ENCODE data around the gene WASF2. TPM values are rescaled to one million over a fixed set of nuclear protein-coding genes. Genes with fewer than 3 reads are reported as not detected.
"Not testable (repeated sequence)": the region's sequence is repeated elsewhere in the genome, so short reads cannot be mapped to it uniquely, and the experiment has no call there.

The WASF2 gene
- total RNA-seq, 1 donor from 2014 or later: 22.1 TPM

DNA sequence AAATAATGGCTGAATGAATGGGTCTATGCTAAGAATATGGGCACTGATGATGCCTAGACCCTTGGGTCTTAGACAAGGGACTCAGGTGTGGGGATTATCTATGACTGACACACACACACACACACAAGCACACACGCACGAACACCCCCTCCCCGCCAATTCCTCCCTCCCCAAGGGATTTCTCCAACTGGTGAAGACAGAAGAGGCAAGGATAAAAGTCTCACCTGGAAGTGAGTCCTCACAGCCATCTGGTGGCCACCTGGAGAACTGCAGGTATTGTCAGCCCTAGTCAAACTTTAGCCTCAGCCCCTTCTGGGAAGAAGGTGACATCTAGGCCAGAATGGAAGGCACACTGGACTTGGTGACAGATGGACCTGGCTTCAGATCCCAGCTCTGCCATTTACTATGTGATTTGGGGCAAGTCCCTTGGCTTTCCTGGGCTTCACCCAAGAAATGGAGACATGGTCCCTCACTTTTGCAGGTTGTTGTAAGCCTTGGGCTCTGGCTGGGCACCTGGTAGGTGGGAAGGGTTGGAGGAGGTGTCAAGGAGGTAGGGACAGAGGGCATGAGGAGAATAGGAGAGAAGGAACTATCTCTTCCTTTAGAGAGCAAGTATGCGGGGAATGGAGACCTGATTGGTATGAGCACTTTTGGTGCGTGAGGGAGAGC is 101.5 kb downstream of the WASF2 start:
- no peak overlapping the region for H3K4me3 ChIP-seq (ENCODE audit: low read depth, low read length)
- DNase-seq (ENCODE audit: low read depth) (peak; percentile 57), FAIRE-seq (peak; percentile 70)
- H3K36me3 ChIP-seq (ENCODE audit: control insufficient read depth, insufficient read depth, low read length): no peaks in the 10 kb centered on the region
- no peaks in the 10 kb centered on the region for H3K27me3 ChIP-seq (ENCODE audit: control insufficient read depth, insufficient read depth, low read length)
- TF ChIP-seq, protein P1, sequence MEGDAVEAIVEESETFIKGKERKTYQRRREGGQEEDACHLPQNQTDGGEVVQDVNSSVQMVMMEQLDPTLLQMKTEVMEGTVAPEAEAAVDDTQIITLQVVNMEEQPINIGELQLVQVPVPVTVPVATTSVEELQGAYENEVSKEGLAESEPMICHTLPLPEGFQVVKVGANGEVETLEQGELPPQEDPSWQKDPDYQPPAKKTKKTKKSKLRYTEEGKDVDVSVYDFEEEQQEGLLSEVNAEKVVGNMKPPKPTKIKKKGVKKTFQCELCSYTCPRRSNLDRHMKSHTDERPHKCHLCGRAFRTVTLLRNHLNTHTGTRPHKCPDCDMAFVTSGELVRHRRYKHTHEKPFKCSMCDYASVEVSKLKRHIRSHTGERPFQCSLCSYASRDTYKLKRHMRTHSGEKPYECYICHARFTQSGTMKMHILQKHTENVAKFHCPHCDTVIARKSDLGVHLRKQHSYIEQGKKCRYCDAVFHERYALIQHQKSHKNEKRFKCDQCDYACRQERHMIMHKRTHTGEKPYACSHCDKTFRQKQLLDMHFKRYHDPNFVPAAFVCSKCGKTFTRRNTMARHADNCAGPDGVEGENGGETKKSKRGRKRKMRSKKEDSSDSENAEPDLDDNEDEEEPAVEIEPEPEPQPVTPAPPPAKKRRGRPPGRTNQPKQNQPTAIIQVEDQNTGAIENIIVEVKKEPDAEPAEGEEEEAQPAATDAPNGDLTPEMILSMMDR (IDR thresholded peaks at IDR 0.05; ENCODE audit: insufficient read depth, low read length, severe bottlenecking): peak; percentile 91

DNA sequence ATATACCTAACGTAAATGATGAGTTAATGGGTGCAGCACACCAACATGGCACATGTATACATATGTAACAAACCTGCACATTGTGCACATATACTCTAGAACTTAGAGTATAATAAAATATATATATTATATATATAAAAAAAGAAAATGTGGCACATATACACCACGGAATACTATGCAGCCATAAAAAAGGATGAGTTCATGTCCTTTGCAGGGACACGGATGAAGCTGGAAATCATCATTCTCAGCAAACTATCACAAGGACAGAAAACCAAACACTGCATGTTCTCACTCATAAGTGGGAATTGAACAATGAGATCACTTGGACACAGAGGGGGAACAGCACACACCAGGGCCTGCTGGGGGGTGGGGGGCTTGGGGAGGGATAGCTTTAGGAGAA is 105.2 kb downstream of the WASF2 start:
- FAIRE-seq: not testable (repeated sequence)

DNA sequence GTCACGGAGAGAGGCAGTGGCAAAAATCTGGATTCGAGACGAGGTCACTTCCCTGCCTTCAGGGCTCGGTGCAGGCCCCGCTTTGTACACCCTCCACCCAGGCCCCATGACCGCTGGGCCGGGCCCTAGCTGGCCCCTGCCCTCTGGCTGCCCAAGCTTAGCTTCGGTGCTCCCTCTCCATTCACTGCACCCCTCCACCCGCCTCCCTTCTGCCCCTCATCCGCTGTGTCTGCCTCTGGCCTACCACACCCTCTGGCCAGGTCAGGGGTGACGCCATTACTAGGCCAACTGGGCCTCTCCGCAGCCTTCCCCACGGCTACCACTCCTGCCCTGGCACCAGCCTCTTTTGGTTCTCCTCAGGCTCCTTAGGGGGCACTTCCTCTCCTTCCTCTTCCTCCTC is 106.3 kb downstream of the WASF2 start:
- Histone ChIP-seq H3K4me3 (ENCODE audit: low read depth, low read length) (no peak overlapping the region), H3K27me3 (ENCODE audit: control insufficient read depth, insufficient read depth, low read length) (no peaks in the 10 kb centered on the region), H3K36me3 (ENCODE audit: control insufficient read depth, insufficient read depth, low read length) (no peaks in the 10 kb centered on the region)
- TF ChIP-seq, protein P1 (IDR thresholded peaks at IDR 0.05; ENCODE audit: insufficient read depth, low read length, severe bottlenecking): no peak
- DNase-seq (ENCODE audit: low read depth) (no peak), FAIRE-seq (no peak)

More for the DNA sequence above, 105.2 kb downstream of the WASF2 start:
- not testable (repeated sequence) for DNase-seq (ENCODE audit: low read depth); H3K36me3 ChIP-seq (ENCODE audit: control insufficient read depth, insufficient read depth, low read length); H3K27me3 ChIP-seq (ENCODE audit: control insufficient read depth, insufficient read depth, low read length); H3K4me3 ChIP-seq (ENCODE audit: low read depth, low read length)

DNA sequence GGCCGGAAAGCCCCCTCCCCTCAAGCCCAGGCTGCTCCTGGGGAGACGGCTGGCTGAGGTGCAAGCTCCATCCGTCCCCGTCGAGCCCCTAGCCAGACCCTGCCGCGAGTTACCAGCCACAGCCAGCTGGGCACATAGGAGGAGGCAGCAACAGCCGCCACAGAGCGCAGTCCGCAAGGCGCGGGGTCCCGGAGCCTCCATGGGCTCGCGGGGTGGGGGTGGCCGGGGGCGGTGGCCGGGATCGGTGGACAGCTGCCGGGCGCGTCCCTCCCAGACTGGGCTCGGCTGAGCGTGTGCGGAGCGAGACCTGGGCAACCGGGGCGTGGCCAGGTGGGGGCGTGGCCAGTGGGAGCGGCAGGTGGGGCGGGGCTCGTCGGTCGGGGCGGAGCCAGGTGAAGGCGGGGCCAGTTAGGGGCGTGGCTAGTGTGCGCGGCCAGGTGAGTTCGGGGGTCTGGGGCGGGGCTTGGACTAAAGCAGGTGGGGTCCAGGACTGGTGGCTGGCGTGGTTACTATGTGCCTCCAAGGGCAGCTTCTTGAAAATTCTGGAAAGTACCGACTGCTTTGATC is 106.8 kb downstream of the WASF2 start, which contains the start of gene CD164L2:
CD164L2 (minus strand) TSS at position 295 of the 567 bp plus-strand sequence; CDS start at position 201, 94 bp downstream.
- DNase-seq (ENCODE audit: low read depth) (no peak), FAIRE-seq (no peak)
- TF ChIP-seq, protein P1 (IDR thresholded peaks at IDR 0.05; ENCODE audit: insufficient read depth, low read length, severe bottlenecking): no peak
- Histone ChIP-seq H3K4me3 (ENCODE audit: low read depth, low read length) (peak within 1 kb of the TSS; percentile 42), H3K27me3 (ENCODE audit: control insufficient read depth, insufficient read depth, low read length) (no peaks in the 10 kb centered on the region), H3K36me3 (ENCODE audit: control insufficient read depth, insufficient read depth, low read length) (no peaks in the 10 kb centered on the region)

DNA sequence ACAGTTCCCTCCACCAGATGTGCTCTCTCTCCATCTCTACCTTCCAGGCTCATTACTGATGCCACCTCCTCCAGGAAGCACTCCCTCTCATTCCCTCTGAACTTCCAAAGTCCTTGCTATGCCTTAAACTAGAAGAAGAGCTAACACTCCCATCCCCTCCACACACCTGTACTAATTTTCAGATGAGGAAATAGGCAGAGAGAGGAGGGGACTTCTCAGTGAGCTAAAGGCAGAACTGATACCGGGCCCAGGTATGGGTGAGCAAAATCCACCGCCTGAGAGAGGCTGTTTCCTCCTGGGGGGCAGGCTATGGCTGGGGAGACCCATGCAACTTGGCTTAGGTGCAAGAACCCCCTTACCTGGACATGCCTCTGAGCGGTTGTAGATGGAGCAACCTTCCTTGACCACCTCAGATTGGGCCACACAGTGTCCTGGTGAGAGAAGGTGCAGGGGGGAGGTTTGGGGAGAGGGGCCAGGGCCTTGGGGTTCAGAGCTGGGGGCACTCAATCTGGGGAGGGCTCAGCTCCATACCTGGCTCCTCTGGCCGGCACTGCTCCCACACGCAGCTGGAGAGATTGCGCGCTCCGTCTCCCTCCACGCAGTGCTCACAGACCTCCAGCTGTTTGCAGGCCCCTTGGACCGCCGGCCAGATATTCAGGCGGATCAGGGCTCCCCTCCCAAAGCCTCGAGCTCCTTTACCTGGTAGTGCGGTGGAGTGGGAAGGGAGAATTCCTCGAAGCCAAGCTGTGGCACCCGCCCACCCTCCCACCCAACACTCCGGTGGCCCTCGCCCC is 107.8 kb downstream of the WASF2 start:
- DNase-seq (ENCODE audit: low read depth) (no peak), FAIRE-seq (no peak)
- TF ChIP-seq, protein P1 (IDR thresholded peaks at IDR 0.05; ENCODE audit: insufficient read depth, low read length, severe bottlenecking): no peak
- H3K36me3 ChIP-seq (ENCODE audit: control insufficient read depth, insufficient read depth, low read length): no peaks in the 10 kb centered on the region
- H3K27me3 ChIP-seq (ENCODE audit: control insufficient read depth, insufficient read depth, low read length): no peaks in the 10 kb centered on the region
- no peak overlapping the region for H3K4me3 ChIP-seq (ENCODE audit: low read depth, low read length)

Measured in bronchial epithelial cell (primary cell).